SK-N-SH (cell line): ENCODE measurements around the gene COL23A1.

Experiments used
- EZH2phosphoT487 ChIP-seq: fragments of 200-600 bp; sonication (generic); IDR thresholded peaks from 2 replicates; pipeline ENCODE4 v1.6.1; 2017; ENCODE audit warnings: low read depth, mixed run types, mild to moderate bottlenecking, antibody characterized with exemption, moderate library complexity, borderline replicate concordance
- POLR2AphosphoS5 ChIP-seq: IDR thresholded peaks from 2 replicates; pipeline ENCODE4 v1.6.1; 2012; ENCODE audit warnings: low read depth, low read length
- RAD21 ChIP-seq: IDR thresholded peaks from 2 replicates; pipeline ENCODE4 v1.6.1; 2012; ENCODE audit warnings: mild to moderate bottlenecking, low read length
- YY1 ChIP-seq: IDR thresholded peaks from 2 replicates; pipeline ENCODE4 v1.4.0; 2012; ENCODE audit warnings: low read depth, mild to moderate bottlenecking
- TF ChIP-seq, protein P1 (sequence below): fragments of 200-600 bp; sonication (generic); IDR thresholded peaks from 2 replicates; pipeline ENCODE4 v1.6.1; 2017; ENCODE audit warnings: antibody characterized with exemption, mild to moderate bottlenecking, moderate library complexity

GRCh38 chr5:178624631-178625546, 34.7 kb upstream of the COL23A1 start:
- TF ChIP-seq YY1 (no peak), POLR2AphosphoS5 (no peak), RAD21 (no peak), EZH2phosphoT487 (no peak)
- TF ChIP-seq, protein P1, sequence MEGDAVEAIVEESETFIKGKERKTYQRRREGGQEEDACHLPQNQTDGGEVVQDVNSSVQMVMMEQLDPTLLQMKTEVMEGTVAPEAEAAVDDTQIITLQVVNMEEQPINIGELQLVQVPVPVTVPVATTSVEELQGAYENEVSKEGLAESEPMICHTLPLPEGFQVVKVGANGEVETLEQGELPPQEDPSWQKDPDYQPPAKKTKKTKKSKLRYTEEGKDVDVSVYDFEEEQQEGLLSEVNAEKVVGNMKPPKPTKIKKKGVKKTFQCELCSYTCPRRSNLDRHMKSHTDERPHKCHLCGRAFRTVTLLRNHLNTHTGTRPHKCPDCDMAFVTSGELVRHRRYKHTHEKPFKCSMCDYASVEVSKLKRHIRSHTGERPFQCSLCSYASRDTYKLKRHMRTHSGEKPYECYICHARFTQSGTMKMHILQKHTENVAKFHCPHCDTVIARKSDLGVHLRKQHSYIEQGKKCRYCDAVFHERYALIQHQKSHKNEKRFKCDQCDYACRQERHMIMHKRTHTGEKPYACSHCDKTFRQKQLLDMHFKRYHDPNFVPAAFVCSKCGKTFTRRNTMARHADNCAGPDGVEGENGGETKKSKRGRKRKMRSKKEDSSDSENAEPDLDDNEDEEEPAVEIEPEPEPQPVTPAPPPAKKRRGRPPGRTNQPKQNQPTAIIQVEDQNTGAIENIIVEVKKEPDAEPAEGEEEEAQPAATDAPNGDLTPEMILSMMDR = no peak
